Inflammatory macrophage treated with lipopolysaccharide for 1 hour (primary cell): ENCODE measurements around the gene CHMP1A.
A peak's percentile ranks its signal among the peaks of the same experiment; 100 is the strongest.

ENCODE experiments used
- DNase-seq, 2 donors: peaks; one replicate each; pipeline ENCODE4 v3.0.0-alpha.2; 2020 to 2022

CHMP1A gene

DNA sequence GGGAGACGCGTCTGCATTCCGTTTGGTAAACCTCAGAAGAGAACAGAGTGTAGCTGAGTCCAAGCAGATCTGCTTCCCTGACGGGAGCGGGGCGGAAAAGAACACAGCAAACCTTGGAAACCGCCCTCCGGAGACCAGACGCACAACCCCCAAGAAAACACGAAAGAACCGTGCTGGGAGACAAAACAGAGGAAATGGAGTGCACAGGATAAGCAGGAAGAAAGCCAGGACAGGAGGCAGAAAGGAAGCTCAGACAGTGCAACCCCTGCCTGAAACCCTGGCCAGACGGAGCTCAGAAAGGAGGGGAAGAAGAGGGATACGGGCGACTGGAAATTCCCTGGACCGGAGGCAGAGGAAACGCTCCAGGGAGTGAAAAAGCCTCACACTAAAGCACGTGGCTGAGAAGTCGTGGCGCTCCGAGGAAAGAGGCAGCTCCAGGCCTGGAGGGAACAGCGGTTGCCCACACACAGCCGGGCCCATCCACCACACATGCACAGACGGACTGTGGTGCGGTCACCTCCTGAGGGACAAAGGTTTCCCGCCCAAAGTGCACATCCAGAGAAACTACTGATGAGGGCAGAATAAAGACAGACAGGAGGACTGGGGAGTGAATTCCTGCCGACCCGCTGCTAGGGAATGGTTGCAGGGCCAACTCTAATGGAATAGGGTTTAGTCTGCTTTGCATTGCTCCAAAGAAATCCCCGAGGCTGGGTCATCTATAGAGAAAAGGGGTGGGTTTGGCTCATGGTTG lies 33.8 kb downstream of the CHMP1A start:
- DNase-seq: no peak

DNA sequence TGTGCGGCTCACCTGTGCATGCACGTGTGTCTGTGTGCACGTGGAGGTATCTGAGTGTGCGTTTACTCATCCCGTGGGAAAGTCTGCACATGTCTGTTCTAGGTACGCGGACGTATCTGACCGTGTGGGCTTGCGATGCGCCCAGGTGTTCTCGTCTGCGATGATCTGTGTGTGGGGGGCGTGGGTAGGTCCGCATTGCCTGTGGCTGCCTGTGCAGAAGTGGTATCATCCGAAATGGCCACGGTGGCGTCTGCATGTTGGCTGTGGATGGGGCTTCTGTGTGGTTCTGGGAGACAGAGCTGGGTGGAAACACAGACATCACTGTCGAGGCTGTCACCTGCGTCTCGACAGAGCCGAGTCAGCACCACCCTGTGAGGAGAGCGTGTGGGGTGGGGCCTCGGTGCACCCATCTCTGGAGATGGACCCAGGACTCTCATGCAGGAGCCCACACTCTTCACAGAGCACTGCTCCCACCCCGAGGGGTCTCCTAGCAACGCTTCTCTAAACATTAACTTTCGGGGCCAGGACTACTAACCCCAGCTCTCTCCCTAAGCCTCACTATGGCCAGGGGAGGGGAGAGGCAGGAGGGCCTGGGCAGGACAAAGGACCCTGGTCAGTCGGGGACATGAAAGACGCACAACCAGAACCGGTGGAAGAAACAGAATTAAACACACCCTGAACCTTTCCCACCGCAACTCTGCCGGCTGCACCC lies 35.7 kb downstream of the CHMP1A start:
- no peak for DNase-seq

DNA sequence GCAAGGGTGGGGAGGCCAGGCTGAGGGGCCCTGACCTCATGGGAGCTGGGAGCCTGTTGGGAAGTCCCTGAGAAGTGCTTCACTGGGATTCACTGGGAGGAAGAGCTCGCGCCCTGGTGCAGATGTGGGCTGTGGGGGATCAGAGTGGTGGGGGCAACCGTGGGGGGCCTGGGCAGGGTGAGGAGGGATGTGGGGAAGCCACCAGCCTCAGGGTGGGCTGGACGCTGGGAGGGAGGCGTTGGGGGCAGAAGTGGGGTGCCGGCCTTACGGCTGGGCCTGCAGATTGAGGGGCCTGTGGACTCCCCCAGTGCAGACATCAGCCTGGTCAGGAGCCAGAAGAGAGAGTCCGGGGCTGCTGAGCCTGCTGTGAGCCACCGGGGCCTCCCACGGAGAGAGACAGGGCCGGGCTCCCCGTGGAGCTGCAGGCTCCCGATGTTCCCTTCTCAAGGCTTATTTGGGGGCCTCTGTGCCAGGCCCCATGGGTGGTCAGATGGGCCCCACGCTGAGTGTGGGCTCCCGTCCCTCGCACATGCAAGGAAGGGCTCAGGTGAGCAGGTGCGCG lies 36.3 kb downstream of the CHMP1A start:
- DNase-seq: no peak

DNA sequence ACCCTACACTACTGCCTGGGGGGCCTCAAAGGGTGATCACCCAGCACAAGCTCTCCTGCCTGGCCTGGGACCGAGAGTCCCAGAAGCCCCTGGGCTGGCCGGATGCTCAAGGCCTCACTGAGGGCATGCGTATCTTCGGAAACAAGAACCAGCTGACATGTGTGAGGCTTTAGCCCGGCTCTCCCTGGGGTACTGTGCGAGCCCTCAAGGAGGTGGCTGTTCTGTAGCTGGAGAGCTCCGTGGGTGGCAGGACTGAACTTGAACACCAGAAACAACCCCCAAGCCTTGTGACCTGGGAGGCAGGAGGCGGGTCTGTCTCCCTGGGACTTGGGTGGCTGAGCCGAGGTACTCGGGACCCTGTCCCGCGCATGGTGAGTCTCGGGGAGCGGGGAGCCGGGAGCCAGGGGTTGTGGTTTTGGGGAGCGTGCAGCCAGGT lies 37.1 kb downstream of the CHMP1A start:
- no peak for DNase-seq

DNA sequence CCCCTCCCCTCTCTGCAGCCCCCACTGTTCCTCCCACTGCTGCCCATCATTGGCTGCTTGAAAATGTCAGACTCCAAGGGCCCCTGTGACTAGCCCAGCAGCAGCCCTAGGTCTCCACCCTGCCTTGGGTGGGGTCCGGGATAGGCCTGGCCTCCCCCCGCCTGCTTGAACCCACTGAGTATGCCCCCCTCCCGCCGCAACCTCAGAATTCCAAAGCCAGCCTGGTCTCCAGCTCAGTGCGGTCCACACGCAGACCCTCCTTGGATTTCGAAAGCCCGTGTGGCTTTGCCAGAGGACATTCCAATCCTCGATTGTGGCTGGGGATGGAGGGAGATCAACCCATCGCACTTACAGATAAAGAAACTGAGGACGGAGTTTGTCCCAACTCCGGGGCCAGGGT lies 37.7 kb downstream of the CHMP1A start:
- DNase-seq: no peak

DNA sequence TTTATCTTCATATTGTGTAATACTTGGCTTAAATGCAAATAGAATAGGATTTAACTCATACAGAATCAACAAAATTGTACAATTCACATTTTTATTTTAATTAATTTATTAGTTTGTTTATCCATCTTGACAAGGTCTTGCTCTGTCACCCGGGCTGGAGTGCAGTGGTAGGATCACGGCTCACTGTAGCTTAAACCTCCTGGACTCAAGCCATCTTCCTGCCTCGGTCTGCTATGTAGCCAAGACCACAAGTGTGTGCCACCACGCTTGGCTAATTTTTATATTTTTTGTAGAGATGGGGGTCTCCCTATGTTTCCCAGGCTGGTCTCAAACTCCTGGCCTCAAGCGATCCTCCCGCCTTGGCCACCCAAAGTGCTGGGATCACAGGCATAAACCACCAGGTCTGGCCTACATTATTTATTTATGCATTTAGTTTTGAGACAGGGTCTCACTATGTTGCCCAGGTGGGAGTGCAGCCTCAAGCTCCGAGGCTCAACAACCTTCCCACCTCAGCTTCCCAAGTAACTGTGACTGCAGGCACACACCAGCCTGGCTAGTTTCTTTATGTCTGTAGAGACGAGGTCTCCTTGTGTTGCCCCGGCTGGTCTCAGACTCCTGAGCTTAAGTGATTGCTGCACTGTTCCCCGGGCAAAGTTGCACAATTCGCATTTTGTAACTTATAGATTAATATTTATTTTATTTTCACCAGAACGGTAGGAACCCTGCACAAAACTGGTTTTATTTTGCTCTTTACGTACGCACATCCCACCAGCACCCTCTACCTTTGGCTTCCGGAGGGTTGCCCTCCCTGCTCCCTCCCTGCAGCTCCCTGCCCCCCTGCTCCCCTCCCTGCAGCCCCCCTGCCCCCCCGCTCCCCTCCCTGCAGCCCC lies 39.2 kb downstream of the CHMP1A start:
- no peak for DNase-seq

DNA sequence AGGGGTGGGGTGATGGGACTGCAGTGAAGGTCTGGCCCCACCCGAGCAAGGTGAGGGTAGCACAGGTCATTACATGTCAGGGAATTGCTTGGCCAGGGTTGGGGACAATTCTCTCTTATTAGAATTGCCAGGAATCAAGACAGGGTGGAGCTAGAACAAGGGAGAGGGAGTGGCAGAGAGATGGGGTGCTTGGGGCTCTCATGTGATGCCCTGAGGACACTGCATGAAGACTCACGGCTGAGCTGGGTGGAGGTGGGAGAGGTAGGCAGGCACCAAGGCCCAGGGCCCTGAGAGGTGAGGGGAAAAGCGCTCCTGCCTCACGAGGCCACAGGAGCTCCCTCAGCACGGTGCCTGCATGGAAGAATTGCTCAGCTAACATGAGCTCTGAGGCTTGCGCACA lies 40.5 kb downstream of the CHMP1A start:
- no peak for DNase-seq

DNA sequence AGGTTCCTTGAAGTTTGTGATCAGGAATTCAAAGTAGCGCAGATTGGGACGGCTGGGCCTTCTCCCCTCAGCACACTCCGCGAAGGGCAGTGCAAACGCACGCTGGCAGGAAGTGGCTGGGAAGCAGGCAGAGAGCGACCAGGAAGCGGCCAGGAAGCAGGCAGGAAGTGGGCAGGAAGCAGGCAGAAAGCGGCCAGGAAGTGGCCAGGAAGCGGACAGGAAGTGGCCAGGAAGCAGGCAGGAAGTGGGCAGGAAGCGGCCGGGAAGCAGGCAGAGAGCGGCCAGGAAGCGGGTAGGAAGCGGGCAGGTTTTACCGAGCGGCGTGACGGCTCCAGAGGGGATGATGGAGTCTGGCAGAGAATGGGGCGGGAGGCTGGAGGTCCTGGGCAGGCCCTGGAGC lies 40.9 kb downstream of the CHMP1A start:
- no peak for DNase-seq

DNA sequence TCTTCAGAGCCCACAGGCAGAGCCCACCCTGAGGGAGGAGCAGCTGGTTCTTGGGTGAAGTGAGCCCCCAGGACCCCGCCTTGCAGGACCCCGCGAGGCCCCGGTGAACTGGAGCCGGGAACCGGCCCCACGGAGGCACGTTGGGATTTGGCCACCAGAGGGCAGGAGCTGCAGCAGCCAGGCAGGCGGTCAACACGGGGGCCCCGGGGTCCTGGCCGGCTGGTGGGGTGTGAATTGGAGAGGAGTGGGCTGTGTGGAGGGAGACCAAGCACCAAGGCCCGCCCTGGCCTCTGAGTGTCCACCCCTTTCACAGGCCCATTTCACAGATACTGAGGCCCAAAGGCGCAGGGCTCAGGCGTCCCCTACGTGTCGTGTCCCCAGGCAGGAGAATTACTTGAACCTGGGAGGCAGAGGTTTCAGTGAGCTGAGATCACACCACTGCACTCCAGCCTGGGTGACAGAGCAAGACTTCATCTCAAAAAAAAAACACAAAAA lies 41.9 kb downstream of the CHMP1A start:
- peak in 1 of 2 donors; percentile 65 for DNase-seq

DNA sequence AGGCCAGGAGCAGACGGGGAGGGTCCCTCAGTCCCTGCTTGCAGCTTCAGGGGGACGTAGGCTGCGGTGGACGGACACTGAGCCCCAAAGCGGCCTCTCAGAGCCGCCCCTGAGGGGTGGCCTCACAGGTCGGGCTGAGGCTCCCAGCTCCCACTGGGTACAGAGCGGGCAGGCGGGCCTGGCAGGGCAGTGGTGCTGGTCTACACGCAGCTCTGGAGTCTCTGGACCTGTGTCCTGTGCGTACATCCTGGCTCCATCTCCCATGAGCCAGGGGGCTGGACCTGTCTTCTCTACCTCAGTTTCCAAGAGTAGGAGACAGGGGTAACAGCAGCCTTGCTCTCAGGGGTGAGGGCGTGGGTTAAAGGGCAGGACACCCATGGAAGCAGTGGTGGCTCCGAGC lies 42.3 kb downstream of the CHMP1A start:
- DNase-seq: no peak

DNA sequence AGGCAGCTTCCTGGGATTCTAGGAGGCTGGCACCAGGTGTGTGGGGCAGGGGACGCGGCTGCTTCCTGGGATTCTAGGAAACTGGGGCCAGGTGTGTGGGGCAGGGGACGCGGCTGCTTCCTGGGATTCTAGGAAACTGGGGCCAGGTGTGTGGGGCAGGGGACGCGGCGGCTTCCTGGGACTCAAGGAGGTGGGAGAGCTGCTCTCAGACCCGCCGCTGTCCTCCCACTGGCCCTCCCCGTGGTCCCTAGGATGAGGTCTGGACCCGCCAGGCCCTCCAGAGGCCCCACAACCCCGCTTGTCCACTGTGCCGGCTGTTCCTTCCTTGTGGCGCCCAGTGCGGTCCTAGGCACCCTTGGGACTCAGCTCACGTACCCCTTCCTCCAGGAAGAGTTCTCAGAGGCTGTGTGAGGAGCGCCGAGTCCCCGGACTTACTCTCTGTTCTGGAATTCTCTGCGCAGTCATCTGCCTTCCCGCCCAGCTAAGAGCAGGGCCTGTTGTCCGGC lies 43.5 kb downstream of the CHMP1A start:
- no peak for DNase-seq

DNA sequence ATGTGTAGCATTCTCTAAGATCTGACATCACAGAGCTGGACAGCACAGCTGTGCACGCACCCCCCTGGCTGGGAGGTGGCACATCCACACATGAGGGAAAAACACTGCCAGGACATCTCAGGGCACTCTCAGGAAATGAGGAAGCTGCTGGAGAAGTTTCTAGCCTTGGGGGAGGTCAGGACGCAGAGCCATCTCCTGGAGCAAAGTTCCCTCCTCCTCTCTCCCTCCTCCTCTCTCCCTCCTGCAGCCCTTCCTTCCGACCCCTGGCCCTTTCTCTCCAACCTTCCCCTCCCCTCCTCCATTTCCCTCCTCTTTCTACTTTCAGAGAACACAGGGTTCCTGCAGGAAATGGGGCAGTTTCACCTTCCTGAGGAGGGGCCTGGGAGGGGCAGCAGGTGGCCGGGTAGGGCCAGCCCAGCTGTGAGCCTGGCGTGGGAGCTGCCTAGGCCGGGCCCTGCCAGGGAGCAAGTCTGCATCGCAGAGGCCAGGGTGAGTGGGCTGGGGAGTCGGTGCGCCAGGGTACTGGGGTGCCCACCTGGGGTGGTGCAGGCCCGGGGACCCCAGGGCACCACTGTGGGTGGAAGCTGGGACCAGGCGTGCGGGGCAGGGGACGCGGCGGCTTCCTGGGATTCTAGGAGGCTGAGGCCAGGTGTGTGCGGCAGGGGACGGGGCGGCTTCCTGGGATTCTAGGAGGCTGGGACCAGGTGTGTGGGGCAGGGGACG lies 44.1 kb downstream of the CHMP1A start, which contains the start of gene DPEP1:
Gene DPEP1 (plus strand): TSS at position 412 of the 723 bp plus-strand sequence. CDS start 16,769 bp downstream, outside the sequence.
- peak; percentile 6 to 19 for DNase-seq

DNA sequence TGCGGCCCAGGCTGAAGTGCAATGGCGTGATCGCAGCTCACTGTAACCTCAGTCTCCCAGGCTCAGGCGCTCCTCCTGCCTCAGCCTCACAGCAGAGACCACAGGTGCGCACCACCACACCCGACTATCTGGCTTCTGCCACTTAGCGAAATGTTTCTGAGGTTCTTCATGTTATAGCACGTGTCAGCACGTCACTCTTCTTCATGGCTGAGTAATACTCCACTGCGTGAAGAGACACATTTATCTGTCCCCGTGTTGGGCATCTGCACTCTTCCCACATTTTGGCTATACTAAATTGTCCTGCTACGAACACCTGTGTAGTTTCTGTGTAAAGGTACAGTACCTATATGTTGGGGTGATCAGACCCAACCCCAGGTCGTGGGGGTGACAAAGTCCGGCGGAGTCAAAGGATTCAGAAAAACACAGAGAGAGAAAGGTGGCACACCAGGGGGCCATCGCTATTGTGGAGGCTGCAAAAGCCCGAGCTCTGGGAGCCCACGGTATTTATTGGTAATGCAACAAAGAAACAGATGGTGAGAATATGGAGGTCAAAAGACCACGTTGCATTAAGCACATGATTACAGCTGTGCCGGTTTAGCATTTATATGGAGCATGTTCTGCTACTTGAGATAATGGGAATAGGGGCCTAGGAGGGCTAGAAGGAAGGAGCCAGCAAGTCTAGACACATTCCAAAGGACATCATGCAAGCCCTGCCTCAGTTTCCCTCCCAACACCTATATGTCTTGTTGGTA lies 44.9 kb downstream of the CHMP1A start:
- DNase-seq: no peak

DNA sequence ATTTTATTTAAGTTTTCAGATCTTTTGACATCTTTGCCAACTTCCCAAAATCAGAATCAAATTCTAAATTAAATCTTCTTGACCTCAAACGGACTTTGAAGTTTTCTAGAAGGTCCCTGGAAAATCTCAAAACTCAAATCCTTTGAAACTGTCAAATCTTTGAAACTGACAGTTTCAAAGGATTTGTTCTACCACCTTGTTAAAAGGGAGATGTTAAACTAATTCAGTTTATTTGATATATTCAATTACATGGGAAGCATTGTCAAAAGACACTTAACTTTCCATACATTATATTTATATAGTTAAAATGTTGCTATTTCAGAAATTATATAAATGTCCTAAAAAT lies 47.4 kb downstream of the CHMP1A start:
- no peak for DNase-seq

DNA sequence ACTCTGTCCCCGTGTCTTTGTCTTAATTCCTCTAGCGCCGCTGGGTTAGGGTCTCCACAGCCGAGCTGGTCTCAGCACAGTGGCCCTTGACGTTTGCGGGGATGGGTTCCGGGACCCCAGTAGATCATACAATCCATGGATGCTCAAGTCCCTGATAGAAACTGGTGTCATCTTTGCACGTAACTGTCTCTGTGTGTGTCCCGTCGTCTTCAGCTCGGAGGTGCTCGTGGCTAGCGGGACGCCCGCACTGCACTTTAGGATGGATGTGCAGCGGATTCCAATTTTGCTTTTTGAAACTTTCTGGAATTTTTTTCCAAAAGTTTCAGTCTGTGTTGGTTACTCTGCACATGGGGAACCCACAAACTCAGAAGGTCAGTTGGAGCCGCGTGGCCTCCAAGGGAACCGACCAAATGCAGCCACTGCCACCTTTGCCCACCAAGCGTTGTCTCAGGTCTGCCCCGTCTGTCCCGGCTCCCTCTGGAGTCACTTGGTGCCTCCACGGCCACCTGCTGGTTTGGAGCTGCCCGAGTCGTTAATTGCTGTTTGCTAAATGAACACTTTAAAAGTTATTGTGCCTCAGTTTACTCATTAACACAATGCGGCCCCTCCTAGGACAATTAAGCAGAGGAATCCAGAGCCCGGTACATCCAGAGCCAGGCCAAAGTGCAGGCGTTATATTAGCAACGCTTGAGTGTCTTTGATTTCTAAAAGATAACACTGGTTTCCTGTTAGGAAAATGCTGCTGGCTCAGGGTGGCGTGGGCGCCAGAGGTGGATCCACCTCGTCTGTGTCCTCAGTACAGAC lies 49.4 kb downstream of the CHMP1A start:
- no peak for DNase-seq

DNA sequence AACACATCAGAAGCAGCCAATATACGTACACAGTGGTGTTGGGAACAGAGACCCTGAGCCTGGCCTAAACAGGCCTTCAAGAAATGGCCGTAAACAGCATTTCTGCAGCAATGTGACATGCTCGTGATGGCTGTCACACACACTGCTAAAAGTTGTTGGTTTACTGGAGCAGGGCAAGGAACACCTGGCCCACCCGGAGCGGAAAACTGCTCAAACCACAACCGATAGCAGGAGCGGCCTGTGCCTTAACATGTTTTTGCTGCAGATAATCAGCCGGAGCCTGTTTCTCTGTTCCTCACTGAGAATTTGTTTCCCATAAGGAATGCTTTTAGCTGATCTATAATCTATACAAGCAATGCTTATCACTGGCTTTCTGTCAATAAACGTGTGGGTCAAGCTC lies 50.1 kb downstream of the CHMP1A start:
- no peak for DNase-seq

DNA sequence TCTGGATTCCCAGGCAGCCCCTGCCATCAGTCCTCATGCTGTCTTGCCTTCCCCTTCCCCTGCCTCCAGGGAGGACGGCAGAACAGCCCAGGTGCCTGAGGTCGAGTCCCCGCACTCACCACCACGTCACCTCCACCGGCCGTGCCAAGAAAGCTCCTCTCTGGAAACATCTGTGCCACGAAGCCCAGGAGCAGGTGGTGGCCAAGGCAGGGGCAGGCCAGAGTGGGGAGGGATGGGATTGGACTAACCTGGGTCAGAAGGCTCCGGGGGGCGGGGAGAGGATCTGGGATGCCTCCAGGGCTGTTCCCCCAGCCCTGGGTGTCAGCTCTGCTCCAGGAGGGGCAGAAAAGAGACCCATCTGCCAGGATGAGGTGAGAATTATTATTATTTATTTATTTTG lies 51.5 kb downstream of the CHMP1A start:
- no peak for DNase-seq

DNA sequence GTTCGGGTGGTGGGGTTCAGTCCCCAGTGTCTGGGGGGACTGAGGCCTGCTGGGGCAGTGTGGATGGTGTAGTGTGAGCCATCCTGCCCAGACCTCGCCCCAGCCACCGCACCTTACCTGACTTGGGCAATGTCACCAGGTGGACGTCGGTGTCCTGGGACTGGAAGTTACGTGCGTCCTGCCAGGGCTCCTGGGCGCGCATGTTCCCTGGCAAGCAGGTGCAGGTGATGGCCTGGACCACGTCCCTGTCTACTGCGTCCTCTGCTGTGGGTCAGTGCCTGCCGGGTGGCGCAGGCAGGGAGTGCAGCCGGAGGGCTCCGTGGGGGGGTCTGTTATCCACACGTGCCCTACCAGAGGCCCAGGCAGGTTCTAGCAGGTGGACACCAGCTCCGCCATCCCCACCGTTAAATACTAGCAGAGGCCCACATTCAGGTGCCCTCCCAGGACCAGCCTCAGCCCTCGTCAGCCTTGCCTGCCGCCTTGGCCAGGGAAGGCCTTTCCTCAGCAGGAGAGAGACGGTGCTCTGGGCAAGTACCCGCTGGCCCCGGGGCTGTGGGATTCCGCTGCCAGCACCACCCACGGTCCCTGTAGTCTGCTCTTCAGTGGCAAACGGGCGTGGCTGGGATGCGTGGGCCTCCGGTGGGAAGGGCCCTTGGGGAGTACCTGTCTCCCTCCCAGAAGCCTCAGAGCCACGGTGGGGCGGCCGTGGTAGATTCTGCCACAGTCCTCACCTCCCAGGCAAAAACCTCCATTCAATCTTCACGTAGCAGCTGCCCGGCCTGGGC lies 52.1 kb downstream of the CHMP1A start:
- DNase-seq: no peak

DNA sequence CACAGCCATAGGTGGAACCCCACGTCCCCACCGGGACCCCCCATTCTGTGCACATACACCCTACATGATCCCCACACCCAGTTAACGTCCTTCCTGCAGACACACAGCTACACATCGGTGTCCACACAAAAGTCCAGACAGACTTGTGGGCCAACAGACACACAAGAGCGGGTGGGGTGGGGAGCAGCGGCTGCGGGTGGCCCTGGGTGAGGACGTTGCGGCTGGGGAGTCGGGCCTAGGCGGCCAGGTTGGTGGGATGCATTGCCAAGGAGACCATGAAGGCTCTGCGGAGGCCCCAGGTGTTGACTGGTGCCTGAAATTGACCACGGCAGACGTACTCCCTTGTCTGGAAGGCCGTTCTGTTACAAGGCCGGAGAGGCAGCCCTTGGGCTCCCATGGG lies 52.7 kb downstream of the CHMP1A start:
- DNase-seq: no peak
